Stimulated activated CD4-positive, alpha-beta T cell treated with anti-CD3 and anti-CD28 coated beads, Interleukin-1b, Interleukin-23, amount 100 ng/mL, for 4 hours (primary cell): Measurements from ENCODE around the gene CCDC88C.
A peak's percentile ranks its signal among the peaks of the same experiment; 100 is the strongest.

Experiments used
- DNase-seq, 2 donors: peaks; one replicate each; pipeline ENCODE4 v3.0.0-alpha.2; 2020; ENCODE audit warnings: low read depth in 2 of 2

Gene CCDC88C

DNA sequence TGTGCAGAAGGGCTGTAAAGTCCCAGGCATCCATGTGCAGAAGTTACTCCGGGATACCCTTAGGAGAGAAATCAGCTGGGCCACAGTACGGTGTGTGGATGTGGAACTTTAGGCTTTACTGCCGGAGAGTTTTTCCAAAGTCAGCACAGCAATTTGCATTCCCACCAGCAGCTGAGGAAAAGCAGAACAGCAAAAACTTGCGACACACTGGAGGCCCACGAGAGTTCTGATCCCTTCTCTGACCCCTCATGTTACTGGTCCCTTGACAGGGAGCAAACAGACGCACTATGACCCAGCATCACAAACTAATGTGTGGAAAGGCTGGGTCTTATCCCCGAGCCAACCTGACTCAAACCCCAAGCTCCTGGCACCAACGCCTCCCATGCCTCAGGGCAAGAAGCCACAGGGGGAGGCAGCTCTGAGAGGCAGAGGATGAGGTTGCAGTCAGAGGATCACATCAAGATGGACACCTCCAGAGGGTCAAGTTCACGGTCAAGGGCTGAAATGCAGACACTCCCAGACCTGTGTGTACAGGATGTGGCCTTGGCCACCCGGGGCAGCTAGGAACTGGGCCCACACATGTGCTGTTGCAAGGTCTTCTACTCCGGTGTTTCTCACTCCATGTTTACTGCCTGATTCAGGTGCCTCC is 38.6 kb downstream of the CCDC88C start:
- DNase-seq, result no peak

GRCh38 chr14:91377700-91378652 is 39.6 kb downstream of the CCDC88C start:
- no peak for DNase-seq

GRCh38 chr14:91376547-91377477 is 40.8 kb downstream of the CCDC88C start:
- no peak for DNase-seq

DNA sequence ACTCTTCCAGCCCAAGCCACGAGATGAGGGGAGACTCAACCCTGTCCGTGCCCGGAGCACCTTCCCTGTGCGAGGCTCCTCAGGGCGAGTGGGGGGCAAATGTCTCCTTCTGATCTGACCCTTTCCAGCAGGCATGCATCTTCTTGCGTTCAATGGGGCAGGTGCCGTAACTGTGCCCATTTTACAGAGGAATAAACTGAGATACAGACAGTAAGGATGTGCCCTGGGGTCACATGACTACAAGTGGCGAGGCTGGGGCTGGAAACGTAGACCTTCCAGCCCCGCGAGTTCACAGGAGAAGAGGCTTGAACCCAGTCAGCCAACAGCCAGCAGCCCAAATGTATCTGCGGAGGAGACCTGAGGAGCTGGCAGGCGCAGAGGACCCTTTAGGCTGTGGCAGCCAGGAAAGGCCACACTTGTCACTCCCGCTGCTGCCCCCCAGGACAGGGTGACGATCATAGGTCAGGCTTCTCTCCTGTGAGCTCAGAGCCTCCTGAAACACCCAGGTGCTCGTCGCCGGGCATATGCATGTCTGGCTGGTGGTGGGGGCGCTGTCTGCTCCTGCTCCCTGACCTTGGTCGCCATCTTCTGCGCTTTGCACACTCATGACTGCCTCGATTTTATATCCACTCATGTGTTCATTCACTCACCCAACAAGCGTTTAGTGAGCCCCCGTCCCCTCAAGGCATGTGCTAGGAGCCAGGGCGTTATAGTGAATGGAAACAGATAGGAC is 41.7 kb downstream of the CCDC88C start:
- no peak for DNase-seq

DNA sequence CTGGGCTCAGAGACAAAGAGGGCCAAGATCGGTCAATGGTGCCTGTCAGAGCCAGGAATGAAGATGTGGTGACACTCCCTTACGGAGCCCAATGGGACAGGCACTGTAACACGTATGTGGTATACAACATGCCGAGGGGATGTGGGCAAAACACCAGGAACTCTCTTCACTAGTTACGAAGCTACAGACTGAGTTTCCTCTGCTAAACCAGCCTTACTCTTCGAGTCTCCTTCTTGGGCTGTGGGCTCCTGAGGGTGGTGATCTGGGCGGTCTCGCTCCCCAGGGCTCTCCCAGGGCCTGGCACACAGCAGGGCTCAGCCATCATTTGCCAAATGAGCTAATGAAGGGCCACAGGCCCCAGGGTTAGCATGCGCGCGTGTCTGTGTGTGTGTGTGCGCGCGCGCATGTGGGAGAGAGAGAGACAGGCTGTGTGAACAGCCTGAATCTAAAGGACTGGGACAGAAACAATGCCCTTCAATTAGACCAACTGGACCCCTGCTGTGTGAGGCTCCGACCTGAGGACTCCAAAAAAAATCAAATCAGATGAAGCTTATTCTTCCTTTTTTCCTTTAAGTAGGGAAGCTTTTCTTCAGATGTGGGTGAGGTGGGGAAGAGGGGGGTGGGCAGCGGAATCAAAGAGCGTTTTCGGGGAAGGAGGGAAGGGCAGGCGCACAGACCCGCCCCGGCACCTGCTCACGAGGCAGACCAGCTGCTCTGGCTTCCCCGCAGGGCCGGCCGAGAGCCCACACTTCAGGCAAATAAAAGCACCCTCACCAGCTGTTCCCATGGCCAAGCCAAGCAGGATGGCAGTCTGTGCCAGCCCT is 42.5 kb downstream of the CCDC88C start:
- DNase-seq, result no peak

DNA sequence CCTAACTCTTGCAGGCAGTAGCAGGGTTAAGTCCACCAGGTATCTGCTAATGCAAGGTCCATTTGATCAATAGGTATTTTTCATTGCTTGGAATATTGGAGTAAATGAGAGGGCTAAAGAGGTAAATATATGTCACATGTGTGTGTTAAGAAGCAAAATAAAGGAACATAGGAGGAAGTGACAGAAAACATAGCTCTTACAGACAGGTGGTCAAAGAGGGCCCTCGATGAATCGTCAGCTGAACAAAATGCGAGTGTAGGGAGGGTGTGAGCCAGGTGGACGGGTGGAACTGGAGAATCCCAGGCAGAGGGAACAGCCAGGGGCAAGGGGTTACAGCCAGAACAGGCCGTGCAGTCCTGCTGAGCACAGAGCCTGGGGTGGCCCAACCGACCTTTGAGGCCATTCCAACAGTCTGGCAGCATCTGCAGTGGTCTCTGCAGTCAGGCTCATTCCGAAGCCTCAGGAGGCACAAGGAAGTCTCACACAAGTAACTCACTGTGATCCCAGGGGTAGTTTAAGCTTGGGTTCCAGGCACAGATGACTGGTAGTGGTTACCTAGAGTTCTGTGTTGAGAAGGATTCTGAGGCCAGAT is 43.2 kb downstream of the CCDC88C start:
- no peak for DNase-seq

DNA sequence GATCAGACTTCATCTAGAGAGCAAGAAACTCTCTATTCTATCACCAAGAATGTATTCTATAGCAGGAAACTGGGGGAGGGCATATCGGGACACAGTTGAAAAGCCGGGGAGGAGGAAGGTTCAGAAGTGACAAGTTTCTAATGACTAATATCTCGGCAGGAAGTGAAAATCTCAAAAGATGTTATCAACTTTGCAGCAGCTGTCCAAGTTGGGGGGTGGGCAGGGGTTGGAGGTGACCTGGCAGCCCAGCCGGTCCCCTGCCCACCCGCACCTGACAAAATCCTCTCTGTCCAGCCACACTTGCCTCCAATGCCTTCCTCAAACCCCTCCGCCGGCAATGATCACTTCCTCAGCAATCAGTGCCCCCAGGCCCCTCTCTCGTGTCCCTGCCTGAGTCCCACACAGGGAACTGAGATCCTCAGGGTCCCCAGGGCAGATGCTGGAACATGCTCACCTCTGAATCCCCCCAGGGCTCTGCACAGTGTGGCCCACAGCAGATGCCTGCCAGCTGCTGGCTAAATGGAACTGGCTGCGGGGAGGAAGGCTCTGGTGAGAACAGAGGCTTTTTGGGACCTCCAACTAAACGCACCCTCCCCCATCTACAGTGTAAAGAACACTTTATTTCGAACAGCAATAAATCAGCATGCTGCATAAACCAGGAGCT is 43.9 kb downstream of the CCDC88C start:
- DNase-seq, result no peak

DNA sequence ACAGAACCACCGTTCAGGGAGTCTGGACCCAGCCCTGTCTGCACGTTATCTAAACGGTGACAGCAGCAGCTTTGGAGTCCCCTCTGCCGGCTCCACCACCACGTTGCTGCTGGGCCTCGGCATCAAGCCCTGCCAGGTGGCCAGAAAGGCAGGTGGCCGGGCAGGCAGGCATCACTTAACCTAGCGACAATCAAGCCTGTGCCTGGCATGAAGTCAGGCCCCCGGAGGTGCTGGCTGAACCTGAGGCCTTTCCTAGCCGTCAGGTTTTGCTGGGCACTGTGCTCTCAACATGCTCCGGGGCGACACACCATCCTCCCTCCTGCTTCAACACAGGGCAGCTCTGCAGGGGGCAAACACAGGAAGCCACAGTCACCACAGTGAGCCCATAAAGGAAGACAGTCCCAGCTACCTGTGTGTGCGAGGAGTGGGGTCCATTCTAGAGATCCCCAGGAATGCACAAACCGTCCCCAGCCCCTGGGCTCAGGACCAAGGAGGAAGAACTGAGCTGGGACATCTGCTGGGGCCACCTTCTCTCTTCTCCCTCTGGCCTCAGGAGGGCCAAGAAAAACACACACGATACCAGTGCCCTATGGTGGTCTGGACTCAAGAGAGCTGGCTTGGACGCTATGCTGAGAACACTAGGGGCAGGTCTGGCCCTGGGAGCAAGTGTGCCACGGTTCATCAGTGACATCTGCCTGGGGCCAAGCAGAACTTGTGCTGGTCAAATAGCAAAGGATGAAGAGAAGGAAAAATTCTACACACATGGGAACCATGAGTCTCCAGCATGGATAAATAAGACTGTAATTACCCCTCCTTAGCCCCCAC is 44.7 kb downstream of the CCDC88C start:
- DNase-seq, result no peak

GRCh38 chr14:91371990-91372375 is 45.6 kb downstream of the CCDC88C start:
- DNase-seq, result no peak

DNA sequence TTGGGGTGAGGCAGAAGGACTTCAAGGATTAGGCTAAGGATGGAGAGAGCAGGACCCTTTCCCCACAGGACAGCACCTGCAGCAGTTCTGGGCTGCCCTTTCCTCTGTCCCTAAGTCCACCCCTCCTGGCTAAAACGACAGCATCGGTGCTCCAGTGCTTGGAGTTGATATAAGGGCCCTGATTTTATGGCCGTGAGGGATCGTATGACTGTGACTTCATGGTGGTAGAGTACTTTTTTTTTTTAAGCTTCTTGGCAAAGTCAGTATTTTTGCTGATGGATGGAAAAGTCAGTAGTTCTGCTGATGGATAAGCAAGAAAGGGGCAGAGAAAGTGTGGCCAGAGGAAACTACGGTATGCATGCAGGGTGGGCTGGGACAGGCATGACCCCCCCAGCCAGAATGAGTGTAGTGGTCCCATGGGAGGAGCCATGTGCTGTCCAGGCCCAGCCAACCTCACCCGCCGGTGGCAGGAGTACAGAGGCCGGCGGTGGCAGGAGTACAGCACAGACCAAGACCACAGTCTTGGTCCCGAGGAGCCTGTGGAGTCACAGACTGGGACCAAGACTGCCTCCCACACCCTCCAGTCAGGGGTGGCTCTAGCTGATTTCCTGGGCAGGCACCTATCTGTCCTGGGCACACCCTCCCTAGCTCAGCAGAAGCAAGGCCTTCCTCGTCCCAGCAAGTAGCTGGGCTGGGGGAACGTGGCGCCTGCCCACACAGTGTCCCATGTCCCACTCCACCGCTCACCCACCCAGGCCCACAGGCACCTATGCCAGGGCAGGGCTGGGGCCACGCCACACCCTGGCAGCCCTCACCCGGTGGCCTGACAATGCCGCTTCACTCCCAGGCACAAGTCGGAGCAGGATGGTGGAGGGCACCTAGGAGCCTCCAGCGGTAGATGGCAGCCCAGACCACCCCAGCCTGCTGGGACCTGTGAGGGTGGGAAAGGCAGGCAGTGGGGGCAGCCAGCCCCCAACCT is 46.3 kb downstream of the CCDC88C start:
- DNase-seq, result no peak

- DNase-seq, result peak in 1 of 2 donors; percentile 36
Measured at GRCh38 chr14:91369628-91370445, 47.8 kb downstream of the CCDC88C start.

- no peak for DNase-seq
Measured at GRCh38 chr14:91368776-91369416, 48.7 kb downstream of the CCDC88C start.

DNA sequence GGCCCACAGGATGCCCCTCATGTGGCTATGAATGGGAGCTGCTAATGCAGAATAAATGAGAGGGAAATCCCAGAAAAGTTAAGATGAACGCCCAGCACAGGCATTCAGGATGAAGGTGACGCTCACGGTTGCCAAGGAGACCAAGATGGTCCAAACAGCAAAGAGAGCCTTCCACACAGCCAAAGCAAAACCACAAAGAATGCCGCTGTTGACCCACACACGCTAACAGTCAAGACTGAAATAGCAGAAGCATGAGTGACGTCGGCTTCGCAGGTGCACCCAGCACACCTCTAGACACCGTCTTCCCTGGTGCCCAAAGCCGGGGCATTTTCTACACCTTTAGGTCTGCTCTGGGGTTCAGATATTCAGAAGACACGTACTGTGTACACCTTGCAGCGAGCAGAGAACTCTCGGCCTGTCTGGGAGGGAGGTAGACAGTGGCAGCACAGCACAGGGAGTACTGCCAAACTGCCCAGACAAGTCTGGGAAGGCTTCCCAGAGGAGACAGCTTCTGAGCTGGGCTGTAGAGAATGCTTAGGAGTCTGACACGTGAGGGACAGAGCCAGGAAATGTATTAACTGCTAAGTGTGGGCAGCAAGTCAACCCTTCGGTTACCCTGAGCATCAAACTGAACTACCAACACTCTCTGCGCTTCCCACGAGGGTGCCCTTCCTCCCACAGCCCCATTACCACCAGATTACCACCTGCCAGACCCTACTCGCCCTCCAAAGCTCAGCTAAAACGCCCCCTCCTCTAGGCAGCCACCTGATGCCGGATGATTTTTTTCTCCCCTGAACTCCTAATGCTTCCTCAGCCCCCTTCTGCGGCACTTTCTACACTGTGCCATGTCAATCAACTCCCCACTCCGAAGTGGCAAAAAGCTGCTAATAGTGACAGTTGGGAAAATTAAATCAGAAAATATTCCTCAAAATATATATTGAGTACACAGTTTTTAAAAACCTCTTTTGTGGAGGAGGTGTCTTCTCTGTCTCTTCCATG is 50.1 kb downstream of the CCDC88C start:
- DNase-seq, result no peak

GRCh38 chr14:91366749-91367148 is 50.9 kb downstream of the CCDC88C start:
- no peak for DNase-seq

DNA sequence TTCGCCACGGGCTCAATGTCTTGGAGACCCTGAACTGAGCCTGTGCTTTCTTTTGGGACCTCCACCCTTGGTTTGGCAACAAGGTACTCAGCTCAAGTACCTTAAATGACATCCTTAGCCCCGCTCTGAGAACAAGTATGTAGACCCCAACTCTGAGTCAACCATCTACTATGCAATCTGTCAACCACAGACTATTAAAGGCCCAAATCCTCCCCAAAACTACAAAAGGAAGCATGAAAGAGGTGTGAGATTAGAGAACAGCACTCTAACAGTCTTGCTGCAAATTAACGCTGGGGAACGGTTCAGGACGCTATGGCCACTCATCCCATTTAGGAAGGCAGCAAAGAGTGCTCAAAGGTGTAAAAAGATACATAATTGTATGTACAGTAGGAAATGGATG is 52.1 kb downstream of the CCDC88C start:
- DNase-seq, result no peak
